ENCODE data around the gene SLC47A2. TPM values are rescaled to one million over a fixed set of nuclear protein-coding genes. Genes with fewer than 3 reads are reported as not detected.

The SLC47A2 gene
- total and polyA plus RNA-seq, 2 of the 13 experiments (the other 11 are each of a cell fraction or from before 2014, with no cell fraction given), result 0.04 TPM; not detected in 1

- Histone ChIP-seq H3K36me3 (replicated peaks in 1 of 2; ENCODE audit: control insufficient read depth in 1 of 2, insufficient read depth in 2 of 2, low read length in 2 of 2) (no peaks in the 10 kb centered on the region), H3K4me3 (replicated peaks in 1 of 3; ENCODE audit: insufficient read depth in 1 of 3, low read depth in 2 of 3, low read length in 3 of 3) (no peak overlapping the region)
- in situ Hi-C loops (cut with HindIII; ENCODE audit: extremely low pct_ligation_motif_present, low pct_unique_long_range_greater_than_20kb), result no loop called here
These were observed 71.7 kb downstream of the SLC47A2 start for GRCh38 chr17:19644493-19645210.

More at GRCh38 chr17:19644493-19645210, 71.7 kb downstream of the SLC47A2 start:
- ChIA-PET CTCF (ENCODE audit: low intra/inter-chr PET ratio, low total read pairs) (no interaction called here), POLR2A (interaction anchor here (0.8 to 1.3 kb wide), 2 partner anchors 26 to 110 kb away, joined by 3 read pairs; no protein-coding TSS in a partner anchor)
- no peaks in the 10 kb centered on the region for H4K20me1 ChIP-seq (ENCODE audit: insufficient read depth, low read length)
- TF ChIP-seq ZNF24 (IDR thresholded peaks at IDR 0.05) (peak; percentile 68; the same call in 1 of the 2 replicates), TBL1XR1 (IDR thresholded peaks at IDR 0.05; ENCODE audit: borderline replicate concordance, low read length, partially characterized antibody) (no peak), CENPX (CRISPR knock-in tag; IDR thresholded peaks at IDR 0.05) (no peak), MIXL1 (CRISPR knock-in tag; IDR thresholded peaks at IDR 0.05) (0 out of 2 replicates have a peak, but pooled peaks have one; percentile 27), GATA4 (IDR thresholded peaks at IDR 0.05; ENCODE audit: borderline replicate concordance, low read depth) (no peak), ZNF343 (CRISPR knock-in tag; IDR thresholded peaks at IDR 0.05) (no peak), PPARG (CRISPR knock-in tag; conservative IDR thresholded peaks at IDR 0.05) (peak; percentile 45; the same call in 1 of the 2 replicates), NR2F6 (IDR thresholded peaks at IDR 0.05) (no peak), NR2F6 (CRISPR knock-in tag; IDR thresholded peaks at IDR 0.05) (no peak), PRDM10 (CRISPR knock-in tag; IDR thresholded peaks at IDR 0.05; ENCODE audit: low read depth) (no peak)
- TF ChIP-seq, protein P1, sequence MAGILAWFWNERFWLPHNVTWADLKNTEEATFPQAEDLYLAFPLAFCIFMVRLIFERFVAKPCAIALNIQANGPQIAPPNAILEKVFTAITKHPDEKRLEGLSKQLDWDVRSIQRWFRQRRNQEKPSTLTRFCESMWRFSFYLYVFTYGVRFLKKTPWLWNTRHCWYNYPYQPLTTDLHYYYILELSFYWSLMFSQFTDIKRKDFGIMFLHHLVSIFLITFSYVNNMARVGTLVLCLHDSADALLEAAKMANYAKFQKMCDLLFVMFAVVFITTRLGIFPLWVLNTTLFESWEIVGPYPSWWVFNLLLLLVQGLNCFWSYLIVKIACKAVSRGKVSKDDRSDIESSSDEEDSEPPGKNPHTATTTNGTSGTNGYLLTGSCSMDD (CRISPR knock-in tag; IDR thresholded peaks at IDR 0.05), result no peak
- H3K27ac ChIP-seq (ENCODE audit: extremely low read length, insufficient read depth, low read length), result no peak overlapping the region
- peaks cover 7% of the 10 kb centered on the region for H3K79me2 ChIP-seq (ENCODE audit: insufficient read depth, low read length)
- peaks cover 62% of the 10 kb centered on the region for H3K4me1 ChIP-seq (ENCODE audit: insufficient read depth, low read length)
- intact Hi-C loops (cut with micrococcal nuclease; ENCODE audit: unreplicated experiment), result loop anchor here (5.0 to 10.0 kb wide), 4 partner anchors 50 to 120 kb away; no protein-coding TSS in a partner anchor
- no peaks in the 10 kb centered on the region; a peak in 1 of 5 replicates for H3K27me3 ChIP-seq (ENCODE audit: control insufficient read depth in 1 of 2, insufficient read depth in 2 of 2, low read length in 2 of 2)
- 87% methylated on average over 5 of the region's 5 CpGs for whole genome bisulfite sequencing (ENCODE audit: low lambda C conversion rate)
- H3K4me2 ChIP-seq (ENCODE audit: low read depth, low read length), result no peak overlapping the region
- no peak for DNase-seq (ENCODE audit: low spot score)
- H3K9me3 ChIP-seq (ENCODE audit: low read length), result no peaks in the 10 kb centered on the region
- no peak overlapping the region for H2AFZ ChIP-seq (ENCODE audit: low read length)
- no peak for ATAC-seq
- no peak for FAIRE-seq
- H3K9ac ChIP-seq (ENCODE audit: insufficient read depth, low read depth, low read length), result no peak overlapping the region
- no TSS peak for BruUV-seq (replicated peaks)
